Measurements from ENCODE around the gene TMEM121.

The TMEM121 gene

GRCh38 chr14:105533391-105533790, 7.0 kb downstream of the TMEM121 start:
- TF ChIP-seq GATA3 (IDR thresholded peaks at IDR 0.05; ENCODE audit: low read depth, low read length) (no peak), GATA2 (IDR thresholded peaks at IDR 0.05; ENCODE audit: low read depth, low read length) (no peak)

GRCh38 chr14:105533811-105534498, 7.6 kb downstream of the TMEM121 start:
- TF ChIP-seq GATA2 (IDR thresholded peaks at IDR 0.05; ENCODE audit: low read depth, low read length) (no peak), GATA3 (IDR thresholded peaks at IDR 0.05; ENCODE audit: low read depth, low read length) (no peak)

GRCh38 chr14:105534586-105534985, 8.2 kb downstream of the TMEM121 start:
- TF ChIP-seq GATA2 (IDR thresholded peaks at IDR 0.05; ENCODE audit: low read depth, low read length) (no peak), GATA3 (IDR thresholded peaks at IDR 0.05; ENCODE audit: low read depth, low read length) (no peak)

GRCh38 chr14:105536051-105536450, 9.7 kb downstream of the TMEM121 start:
- no peak for TF ChIP-seq GATA2 (IDR thresholded peaks at IDR 0.05; ENCODE audit: low read depth, low read length)
- TF ChIP-seq GATA3 (IDR thresholded peaks at IDR 0.05; ENCODE audit: low read depth, low read length): no peak

GRCh38 chr14:105536691-105537579, 10.6 kb downstream of the TMEM121 start:
- TF ChIP-seq GATA2 (IDR thresholded peaks at IDR 0.05; ENCODE audit: low read depth, low read length): no peak
- TF ChIP-seq GATA3 (IDR thresholded peaks at IDR 0.05; ENCODE audit: low read depth, low read length): no peak

- TF ChIP-seq GATA2 (IDR thresholded peaks at IDR 0.05; ENCODE audit: low read depth, low read length): no peak
- TF ChIP-seq GATA3 (IDR thresholded peaks at IDR 0.05; ENCODE audit: low read depth, low read length): no peak
These were observed 11.4 kb downstream of the TMEM121 start for GRCh38 chr14:105537580-105538474.

GRCh38 chr14:105538481-105539049, 12.2 kb downstream of the TMEM121 start:
- no peak for TF ChIP-seq GATA2 (IDR thresholded peaks at IDR 0.05; ENCODE audit: low read depth, low read length)
- no peak for TF ChIP-seq GATA3 (IDR thresholded peaks at IDR 0.05; ENCODE audit: low read depth, low read length)

- TF ChIP-seq GATA2 (IDR thresholded peaks at IDR 0.05; ENCODE audit: low read depth, low read length) (no peak), GATA3 (IDR thresholded peaks at IDR 0.05; ENCODE audit: low read depth, low read length) (no peak)
These were observed 14.4 kb downstream of the TMEM121 start for GRCh38 chr14:105540811-105541210.

- TF ChIP-seq GATA2 (IDR thresholded peaks at IDR 0.05; ENCODE audit: low read depth, low read length): no peak
These were observed 15.0 kb downstream of the TMEM121 start for GRCh38 chr14:105541218-105541875.

- TF ChIP-seq GATA3 (IDR thresholded peaks at IDR 0.05; ENCODE audit: low read depth, low read length) (no peak), GATA2 (IDR thresholded peaks at IDR 0.05; ENCODE audit: low read depth, low read length) (no peak)
These were observed 21.4 kb downstream of the TMEM121 start for GRCh38 chr14:105547741-105548169.

GRCh38 chr14:105549481-105549880, 23.1 kb downstream of the TMEM121 start:
- TF ChIP-seq GATA2 (IDR thresholded peaks at IDR 0.05; ENCODE audit: low read depth, low read length) (no peak), GATA3 (IDR thresholded peaks at IDR 0.05; ENCODE audit: low read depth, low read length) (no peak)

GRCh38 chr14:105554022-105554421, 27.6 kb downstream of the TMEM121 start:
- TF ChIP-seq GATA3 (IDR thresholded peaks at IDR 0.05; ENCODE audit: low read depth, low read length) (no peak), GATA2 (IDR thresholded peaks at IDR 0.05; ENCODE audit: low read depth, low read length) (no peak)

GRCh38 chr14:105554523-105554922, 28.1 kb downstream of the TMEM121 start:
- no peak for TF ChIP-seq GATA3 (IDR thresholded peaks at IDR 0.05; ENCODE audit: low read depth, low read length)
